Vagina (tissue), 2 donors: Measurements from ENCODE around the gene IL11.

ENCODE experiments used
- POLR2A ChIP-seq, 2 donors: fragments of 450-650 bp; IDR thresholded peaks; one replicate each; pipeline ENCODE4 v1.6.1; 2017; ENCODE audit warnings: antibody characterized with exemption in 2 of 2, mild to moderate bottlenecking in 2 of 2, moderate library complexity in 2 of 2
- POLR2AphosphoS5 ChIP-seq, 2 donors: sonication (generic); formaldehyde crosslinking; IDR thresholded peaks; one replicate each; pipeline ENCODE4 v1.9.0; 2017; ENCODE audit warnings: antibody characterized with exemption in 2 of 2, mild to moderate bottlenecking in 2 of 2, low read depth in 1 of 2; ENCODE audit not compliant: insufficient read depth in 1 of 2
- TF ChIP-seq, protein P1 (sequence below), 3 experiments: fragments of 450-650 bp in 2 of 3; fragments of 200-600 bp in 1 of 3; sonication (generic) in 1 of 3; IDR thresholded peaks; one replicate each; pipeline ENCODE4 v1.5.1; 2017 to 2019; ENCODE audit warnings: antibody characterized with exemption in 3 of 3, mild to moderate bottlenecking in 2 of 3, moderate library complexity in 2 of 3

DNA sequence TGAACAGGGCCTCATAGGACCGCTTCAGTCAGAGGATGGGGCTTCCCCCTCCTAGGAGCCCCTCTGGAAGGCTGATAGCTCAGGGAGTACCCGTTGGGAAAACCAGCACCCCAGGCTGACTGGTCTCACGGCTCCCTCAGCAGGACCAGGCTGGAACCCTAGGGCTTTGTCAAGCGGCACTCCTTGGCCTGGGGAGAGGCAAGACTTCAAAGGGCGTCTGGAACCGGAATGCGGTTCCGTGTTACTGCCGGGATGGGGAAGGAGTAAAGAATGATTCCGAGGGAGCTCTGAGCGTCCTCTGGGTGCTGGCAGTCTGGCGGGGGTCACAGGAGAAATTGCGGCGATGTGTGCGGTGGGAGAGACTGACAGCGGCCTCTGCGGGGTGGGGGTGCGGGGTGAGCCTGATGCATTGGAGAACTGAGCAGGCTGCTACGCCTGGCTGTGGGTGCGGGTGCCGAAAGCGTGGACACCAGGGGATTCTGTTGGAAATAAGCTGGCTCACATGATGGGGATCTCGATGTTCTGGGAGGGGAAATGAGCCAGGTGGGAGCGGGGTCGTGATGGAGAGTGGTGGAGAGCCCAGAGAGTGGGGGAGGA, 17.6 kb downstream of the IL11 start:
- no peak for TF ChIP-seq POLR2AphosphoS5 (IDR thresholded peaks at IDR 0.05; ENCODE audit: insufficient read depth in 1 of 2, low read depth in 1 of 2)
- TF ChIP-seq, protein P1, sequence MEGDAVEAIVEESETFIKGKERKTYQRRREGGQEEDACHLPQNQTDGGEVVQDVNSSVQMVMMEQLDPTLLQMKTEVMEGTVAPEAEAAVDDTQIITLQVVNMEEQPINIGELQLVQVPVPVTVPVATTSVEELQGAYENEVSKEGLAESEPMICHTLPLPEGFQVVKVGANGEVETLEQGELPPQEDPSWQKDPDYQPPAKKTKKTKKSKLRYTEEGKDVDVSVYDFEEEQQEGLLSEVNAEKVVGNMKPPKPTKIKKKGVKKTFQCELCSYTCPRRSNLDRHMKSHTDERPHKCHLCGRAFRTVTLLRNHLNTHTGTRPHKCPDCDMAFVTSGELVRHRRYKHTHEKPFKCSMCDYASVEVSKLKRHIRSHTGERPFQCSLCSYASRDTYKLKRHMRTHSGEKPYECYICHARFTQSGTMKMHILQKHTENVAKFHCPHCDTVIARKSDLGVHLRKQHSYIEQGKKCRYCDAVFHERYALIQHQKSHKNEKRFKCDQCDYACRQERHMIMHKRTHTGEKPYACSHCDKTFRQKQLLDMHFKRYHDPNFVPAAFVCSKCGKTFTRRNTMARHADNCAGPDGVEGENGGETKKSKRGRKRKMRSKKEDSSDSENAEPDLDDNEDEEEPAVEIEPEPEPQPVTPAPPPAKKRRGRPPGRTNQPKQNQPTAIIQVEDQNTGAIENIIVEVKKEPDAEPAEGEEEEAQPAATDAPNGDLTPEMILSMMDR (IDR thresholded peaks at IDR 0.05) = no peak
- TF ChIP-seq POLR2A (IDR thresholded peaks at IDR 0.05) = no peak
